Sigmoid colon (tissue), 7 donors: ENCODE results near the gene GAMT. TPM values are rescaled to one million over a fixed set of nuclear protein-coding genes. Genes with fewer than 3 reads are reported as not detected.

Experiments
- DNase-seq: peaks from one replicate; pipeline ENCODE4 v3.0.0-alpha.2; 2019
- H3K27ac ChIP-seq, 4 donors: fragments of 200-600 bp; sonication (generic); one replicate each; pipeline ENCODE4 v1.5.1; 2016 to 2019; ENCODE audit warnings: mild to moderate bottlenecking in 1 of 4
- H3K27me3 ChIP-seq, 3 donors: fragments of 200-600 bp; sonication (generic); one replicate each; pipeline ENCODE4 v1.5.1; 2019; ENCODE audit warnings: mild to moderate bottlenecking in 1 of 3
- H3K36me3 ChIP-seq, 4 donors: fragments of 200-600 bp; sonication (generic); one replicate each; pipeline ENCODE4 v1.5.1; 2016 to 2019
- H3K4me1 ChIP-seq, 4 donors: fragments of 200-600 bp; sonication (generic); one replicate each; pipeline ENCODE4 v1.5.1; 2017 to 2019
- H3K4me3 ChIP-seq, 4 donors: fragments of 200-600 bp; sonication (generic); one replicate each; pipeline ENCODE4 v1.5.1; 2017 to 2019; ENCODE audit warnings: mild to moderate bottlenecking in 2 of 4, moderate library complexity in 1 of 4
- H3K9me3 ChIP-seq, 4 donors: fragments of 200-600 bp in 3 of 4; sonication (generic) in 3 of 4; one replicate each; pipeline versions ENCODE4 v1.5.1 to v1.6.1; 2013 to 2019
- EP300 ChIP-seq, 4 donors: sonication (generic); formaldehyde crosslinking; IDR thresholded peaks; one replicate each; pipeline ENCODE4 v1.6.1; 2017; ENCODE audit warnings: antibody characterized with exemption in 4 of 4
- POLR2A ChIP-seq, 2 donors: fragments of 450-650 bp; IDR thresholded peaks; one replicate each; pipeline ENCODE4 v1.6.1; 2016; ENCODE audit warnings: antibody characterized with exemption in 2 of 2, mild to moderate bottlenecking in 2 of 2, moderate library complexity in 2 of 2
- POLR2AphosphoS5 ChIP-seq, 4 donors: sonication (generic); formaldehyde crosslinking; IDR thresholded peaks; one replicate each; pipeline ENCODE4 v1.6.1; 2017; ENCODE audit warnings: antibody characterized with exemption in 4 of 4
- WGBS, 2 donors: extraction: QIAGEN DNeasy Blood & Tissue Kit; methylation state at CpG; one replicate each; pipeline ENCODE4 v1.1.7; 2013; 5-methylcytosine and 5-hydroxymethylcytosine counted together
- intact Hi-C: fragments of 100-400 bp; cut with DNase I; formaldehyde crosslinking; loops from one replicate; pipeline ENCODE4 v1.15.1; 2023
- polyA plus RNA-seq, 3 donors: library from polyadenylated mRNA; stranded (reverse); fragments of 200-250 nt; gene quantifications; one replicate each; pipeline ENCODE4 v1.2.3, GENCODE V29; 2013
- total RNA-seq, 4 donors: library from RNA; depleted of rRNA; stranded (reverse); fragments of >200 nt; gene quantifications; one replicate each; pipeline ENCODE4 v1.1.0, GENCODE V29; 2016
- TF ChIP-seq, protein P1 (sequence below), 4 experiments: fragments of 450-650 bp in 3 of 4; fragments of 200-600 bp in 1 of 4; IDR thresholded peaks; one replicate each; pipeline ENCODE4 v1.5.1; 2016 to 2019; ENCODE audit warnings: antibody characterized with exemption in 4 of 4, mild to moderate bottlenecking in 3 of 4, moderate library complexity in 2 of 4
- donor health status: healthy with polysubstance abuse.
- donor health status: Bipolar disorder and iron deficiency.
- donor health status: healthy.

Gene GAMT
- total and polyA plus RNA-seq, 7 donors = 1.8 to 16.6 (median 7.8) TPM

DNA sequence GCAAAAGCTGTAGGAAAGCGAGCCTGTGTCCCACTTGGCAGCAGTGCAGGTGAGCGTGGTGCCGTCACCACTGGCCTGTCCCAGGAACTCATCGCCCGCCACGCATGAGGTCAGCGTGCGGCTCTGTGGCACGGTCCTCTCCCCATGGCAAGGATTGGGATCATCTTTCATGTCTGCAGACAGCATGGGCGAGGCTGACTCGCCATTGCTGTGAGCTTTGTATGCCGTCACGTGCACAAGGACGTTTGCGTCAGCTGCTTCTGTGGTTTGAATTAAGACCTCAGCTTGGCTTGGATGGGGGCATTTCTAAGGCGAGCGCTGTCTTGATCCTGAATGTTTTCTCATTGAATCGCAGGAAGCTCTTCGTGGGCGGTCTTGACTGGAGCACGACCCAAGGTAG lies 15.8 kb upstream of the GAMT start:
- no peaks in the 10 kb centered on the region for H3K27me3 ChIP-seq
- H3K4me3 ChIP-seq = no peak overlapping the region
- H3K4me1 ChIP-seq = peaks cover 0 to 73% (median 54%) of the 10 kb centered on the region in 4 donors
- TF ChIP-seq POLR2A (IDR thresholded peaks at IDR 0.05) = no peak
- TF ChIP-seq, protein P1, sequence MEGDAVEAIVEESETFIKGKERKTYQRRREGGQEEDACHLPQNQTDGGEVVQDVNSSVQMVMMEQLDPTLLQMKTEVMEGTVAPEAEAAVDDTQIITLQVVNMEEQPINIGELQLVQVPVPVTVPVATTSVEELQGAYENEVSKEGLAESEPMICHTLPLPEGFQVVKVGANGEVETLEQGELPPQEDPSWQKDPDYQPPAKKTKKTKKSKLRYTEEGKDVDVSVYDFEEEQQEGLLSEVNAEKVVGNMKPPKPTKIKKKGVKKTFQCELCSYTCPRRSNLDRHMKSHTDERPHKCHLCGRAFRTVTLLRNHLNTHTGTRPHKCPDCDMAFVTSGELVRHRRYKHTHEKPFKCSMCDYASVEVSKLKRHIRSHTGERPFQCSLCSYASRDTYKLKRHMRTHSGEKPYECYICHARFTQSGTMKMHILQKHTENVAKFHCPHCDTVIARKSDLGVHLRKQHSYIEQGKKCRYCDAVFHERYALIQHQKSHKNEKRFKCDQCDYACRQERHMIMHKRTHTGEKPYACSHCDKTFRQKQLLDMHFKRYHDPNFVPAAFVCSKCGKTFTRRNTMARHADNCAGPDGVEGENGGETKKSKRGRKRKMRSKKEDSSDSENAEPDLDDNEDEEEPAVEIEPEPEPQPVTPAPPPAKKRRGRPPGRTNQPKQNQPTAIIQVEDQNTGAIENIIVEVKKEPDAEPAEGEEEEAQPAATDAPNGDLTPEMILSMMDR (IDR thresholded peaks at IDR 0.05) = no peak
- DNase-seq = no peak
- intact Hi-C loops = no loop called here
- peaks cover 11 to 47% (median 28%) of the 10 kb centered on the region in 4 donors for H3K36me3 ChIP-seq
- WGBS, 2 donors = 90 to 91% methylated on average over 21 of the region's 21 CpGs
- peak overlapping the region; percentile 36 to 85 (median 82) for H3K27ac ChIP-seq
- H3K9me3 ChIP-seq = no peaks in the 10 kb centered on the region

DNA sequence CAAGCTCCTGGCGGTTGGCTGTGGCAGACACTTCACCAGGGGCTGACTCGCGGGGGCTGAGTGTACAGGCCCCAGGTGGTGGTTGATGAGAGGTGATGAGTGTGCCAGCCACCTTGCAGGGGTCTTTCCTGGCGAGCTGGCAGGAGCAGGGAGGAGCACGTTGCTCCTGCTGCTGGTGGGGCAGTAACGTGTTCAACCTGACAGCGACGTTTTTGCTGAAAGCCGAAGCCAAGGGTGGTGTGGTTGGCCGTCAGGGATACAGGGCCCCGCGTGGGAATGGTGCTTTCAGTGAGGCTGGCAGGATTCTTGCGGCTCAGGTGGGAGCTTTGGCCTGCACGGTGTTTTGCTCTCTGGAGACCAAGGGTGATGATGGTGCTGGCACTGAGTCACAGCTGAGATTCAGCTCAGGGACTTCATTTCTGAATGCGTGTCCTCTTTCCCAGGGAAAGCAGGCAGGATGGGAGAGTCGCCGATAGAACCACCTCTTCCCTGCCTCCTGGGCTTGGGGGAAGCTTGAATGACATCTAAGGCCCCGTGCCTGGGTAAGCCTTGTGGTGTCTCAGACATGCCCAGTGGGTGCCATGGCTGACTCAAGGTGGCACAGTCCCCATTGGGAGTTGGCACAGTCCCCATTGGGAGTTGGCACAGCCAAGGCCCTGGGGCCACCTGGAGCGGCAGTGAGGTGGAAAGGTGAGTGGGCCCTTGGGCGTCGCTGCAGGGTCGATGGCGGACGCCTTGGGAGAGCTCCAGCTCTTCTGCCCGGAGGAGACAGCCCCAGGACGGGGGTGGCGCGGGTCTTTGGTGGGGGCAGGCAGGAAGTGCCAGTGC lies 14.9 kb upstream of the GAMT start:
- no peaks in the 10 kb centered on the region for H3K9me3 ChIP-seq
- H3K27ac ChIP-seq = peak overlapping the region; percentile 73 to 85 (median 82)
- no peak overlapping the region for H3K4me3 ChIP-seq
- no peaks in the 10 kb centered on the region for H3K27me3 ChIP-seq
- no peak for DNase-seq
- 76 to 83% methylated on average over 28 of the region's 28 CpGs for WGBS, 2 donors
- H3K36me3 ChIP-seq = peaks cover 9 to 38% (median 20%) of the 10 kb centered on the region in 4 donors
- TF ChIP-seq EP300 (IDR thresholded peaks at IDR 0.05) (no peak), POLR2AphosphoS5 (IDR thresholded peaks at IDR 0.05) (no peak), POLR2A (IDR thresholded peaks at IDR 0.05) (no peak)
- TF ChIP-seq, protein P1 (IDR thresholded peaks at IDR 0.05) = no peak
- intact Hi-C loops = no loop called here
- H3K4me1 ChIP-seq = peaks cover 0 to 73% (median 57%) of the 10 kb centered on the region in 4 donors

DNA sequence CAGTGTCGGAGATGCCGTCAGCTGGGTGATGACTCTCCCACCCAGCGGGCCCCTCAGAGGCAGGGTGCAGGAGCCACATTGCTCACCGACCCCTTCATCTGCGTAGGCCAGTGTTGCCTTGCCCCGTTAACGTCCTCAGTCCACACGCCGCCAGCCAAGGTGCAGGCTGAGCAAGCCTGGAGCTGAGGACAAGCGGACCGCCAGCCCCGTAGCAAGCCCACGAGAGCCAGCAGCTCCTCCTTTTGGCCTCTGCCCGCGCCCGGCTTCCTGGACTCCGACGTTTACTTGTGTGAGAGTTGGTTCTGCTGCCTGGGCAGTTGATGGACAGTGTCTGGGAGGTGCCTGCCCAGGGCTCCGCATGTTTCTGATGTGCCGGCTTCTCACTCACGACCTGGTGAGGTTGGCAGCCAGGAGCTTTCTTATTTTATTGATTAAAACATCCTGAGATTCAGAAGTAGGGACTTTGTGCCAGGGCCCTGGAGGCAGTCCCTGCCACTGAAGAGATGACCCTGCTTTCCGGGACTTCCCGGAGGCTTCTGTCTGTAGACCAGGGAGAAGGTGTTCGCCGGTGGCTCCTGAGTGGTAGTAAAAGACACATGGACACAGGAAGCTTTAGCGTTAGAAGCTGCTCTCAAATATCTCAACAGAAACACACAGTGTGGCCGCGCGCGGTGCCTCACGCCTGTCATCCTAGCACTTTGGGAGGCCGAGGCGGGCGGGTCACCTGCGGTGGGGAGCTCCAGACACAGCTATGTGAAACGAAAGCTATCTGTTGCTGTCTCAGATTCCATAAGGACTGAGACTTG lies 11.9 kb upstream of the GAMT start:
- Histone ChIP-seq H3K27me3 (no peaks in the 10 kb centered on the region), H3K4me1 (peaks cover 4 to 91% (median 84%) of the 10 kb centered on the region in 4 donors), H3K4me3 (no peak overlapping the region), H3K36me3 (peaks cover 0 to 11% (median 4%) of the 10 kb centered on the region in 4 donors), H3K9me3 (no peaks in the 10 kb centered on the region), H3K27ac (peak overlapping the region in 3 of 4 donors; percentile 2 to 54 (median 12))
- 80 to 86% methylated on average over 36 of the region's 36 CpGs for WGBS, 2 donors
- intact Hi-C loops = no loop called here
- DNase-seq = no peak
- TF ChIP-seq EP300 (IDR thresholded peaks at IDR 0.05) (no peak), POLR2A (IDR thresholded peaks at IDR 0.05) (no peak), POLR2AphosphoS5 (IDR thresholded peaks at IDR 0.05) (no peak)
- TF ChIP-seq, protein P1 (IDR thresholded peaks at IDR 0.05) = no peak

GRCh38 chr19:1412323-1412923 lies 11.1 kb upstream of the GAMT start:
- DNase-seq = no peak
- H3K27me3 ChIP-seq = no peaks in the 10 kb centered on the region
- peaks cover 4 to 83% (median 78%) of the 10 kb centered on the region in 4 donors for H3K4me1 ChIP-seq
- TF ChIP-seq EP300 (IDR thresholded peaks at IDR 0.05) (no peak), POLR2AphosphoS5 (IDR thresholded peaks at IDR 0.05) (no peak), POLR2A (IDR thresholded peaks at IDR 0.05) (no peak)
- TF ChIP-seq, protein P1 (IDR thresholded peaks at IDR 0.05) = no peak
- peaks cover 0 to 11% (median 4%) of the 10 kb centered on the region in 4 donors for H3K36me3 ChIP-seq
- intact Hi-C loops = no loop called here
- WGBS, 2 donors = 72 to 81% methylated on average over 21 of the region's 21 CpGs
- no peak overlapping the region for H3K4me3 ChIP-seq
- peak overlapping the region in 2 of 4 donors; percentile 25 to 54 for H3K27ac ChIP-seq
- no peaks in the 10 kb centered on the region for H3K9me3 ChIP-seq
